Activated CD8-positive, alpha-beta memory T cell treated with anti-CD3 and anti-CD28 coated beads, Interleukin-2, amount 50 U/mL, for 4 hours (primary cell): ENCODE measurements around the gene BSND.
"Not testable (repeated sequence)": the region's sequence is repeated elsewhere in the genome, so short reads cannot be mapped to it uniquely, and the experiment has no call there.

Experiments
- DNase-seq: peaks from one replicate; pipeline ENCODE4 v3.0.0-alpha.2; 2020

BSND gene

DNA sequence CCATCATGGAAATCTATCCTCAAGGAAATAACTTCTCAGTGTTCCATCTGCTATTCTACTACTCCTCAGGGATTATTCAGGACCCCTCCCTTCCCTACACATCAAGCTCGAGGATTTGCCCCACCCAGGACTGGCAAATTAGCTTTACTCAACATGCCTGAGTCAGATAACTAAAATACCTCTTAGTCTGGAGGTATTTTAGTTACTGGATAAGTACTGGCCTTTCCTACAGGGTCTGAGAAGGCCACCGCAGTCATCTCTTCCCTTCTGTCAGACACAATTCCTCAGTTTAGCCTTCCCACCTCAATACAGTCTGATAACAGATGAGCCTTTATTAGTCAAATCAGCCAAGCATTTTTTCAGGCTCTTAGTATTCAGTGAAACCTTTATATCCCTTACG lies 27.9 kb downstream of the BSND start:
- not testable (repeated sequence) for DNase-seq

DNA sequence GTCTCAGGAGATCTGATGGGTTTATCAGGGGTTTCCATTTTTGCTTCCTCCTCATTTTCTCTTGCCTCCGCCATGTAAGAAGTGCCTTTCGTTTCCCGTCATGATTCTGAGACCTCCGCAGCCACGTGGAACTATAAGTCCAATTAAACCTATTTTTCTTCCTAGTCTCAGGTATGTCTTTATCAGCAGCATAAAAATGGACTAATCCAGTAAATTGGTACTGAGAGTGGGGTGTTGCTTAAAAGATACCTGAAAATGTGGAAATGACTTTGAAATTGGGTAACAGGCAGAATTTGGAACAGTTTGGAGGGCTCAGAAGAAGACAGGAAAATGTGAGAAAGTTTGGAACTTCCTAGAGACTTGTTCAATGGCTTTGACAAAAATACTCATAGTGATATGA lies 32.4 kb downstream of the BSND start:
- DNase-seq = not testable (repeated sequence)

DNA sequence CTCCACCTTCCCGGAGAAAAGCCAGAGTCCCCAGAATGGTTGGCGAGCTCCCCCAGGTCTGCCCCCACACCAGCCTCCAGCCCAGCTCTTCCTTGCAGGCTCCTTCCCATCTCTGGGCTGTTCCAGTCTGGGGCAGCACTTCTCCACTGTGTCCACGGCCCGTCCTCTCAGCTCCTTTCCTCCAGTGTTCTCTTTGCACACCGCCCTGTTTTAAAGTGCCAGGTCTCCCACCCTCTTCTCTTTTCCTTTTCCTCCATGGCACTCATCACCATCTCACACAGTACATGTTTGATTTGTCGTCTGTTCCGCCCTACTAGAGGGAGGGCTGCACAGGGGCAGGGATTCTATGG lies 34.5 kb downstream of the BSND start:
- no peak for DNase-seq

DNA sequence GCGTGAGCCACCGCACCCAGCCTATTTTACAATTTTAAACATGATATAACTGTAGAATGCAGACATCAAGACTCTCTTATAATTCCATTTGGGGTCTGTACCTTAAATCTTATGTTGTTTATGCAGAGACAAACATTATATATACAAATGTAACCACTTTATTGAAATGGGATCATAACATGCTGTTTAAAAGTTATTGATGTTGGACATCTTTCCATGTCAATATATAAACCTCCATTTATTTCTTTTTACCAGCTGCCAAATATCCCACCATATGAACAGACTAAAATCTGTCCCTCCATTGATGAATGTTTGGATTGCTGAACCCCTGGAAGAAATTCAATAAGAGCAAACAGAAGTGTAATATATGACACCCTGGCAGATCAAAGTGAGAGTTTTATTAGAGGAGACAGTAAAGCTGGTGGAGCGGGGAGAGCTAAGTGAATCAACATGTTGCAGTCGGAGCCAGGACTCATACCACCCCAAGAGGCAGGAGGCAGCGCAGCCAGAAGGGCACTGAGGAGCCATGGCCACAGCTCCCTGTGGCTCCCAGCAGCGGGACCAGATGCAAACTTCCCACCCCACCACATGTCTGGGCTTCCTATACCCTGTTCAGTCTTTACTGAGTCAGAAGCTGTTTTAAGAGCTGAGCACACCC lies 35.9 kb downstream of the BSND start:
- DNase-seq = no peak

- DNase-seq = no peak
These were observed 37.2 kb downstream of the BSND start for GRCh38 chr1:55035904-55036303.

GRCh38 chr1:55037733-55038551 lies 39.2 kb downstream of the BSND start:
- DNase-seq = no peak

DNA sequence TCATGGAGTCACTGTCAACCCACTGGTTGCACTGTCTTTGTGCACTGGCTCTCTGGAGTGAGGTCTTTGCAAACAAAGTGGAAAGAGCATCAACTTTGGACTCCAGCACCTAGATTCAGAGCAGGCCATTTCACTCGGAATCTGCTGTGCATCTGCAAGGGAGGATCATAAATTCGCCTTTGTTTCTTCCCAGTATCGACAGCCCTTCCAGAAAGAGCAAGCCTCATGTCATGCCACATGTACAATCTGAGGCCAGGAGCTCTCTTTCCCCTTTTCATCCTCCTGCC lies 39.8 kb downstream of the BSND start:
- DNase-seq = no peak

DNA sequence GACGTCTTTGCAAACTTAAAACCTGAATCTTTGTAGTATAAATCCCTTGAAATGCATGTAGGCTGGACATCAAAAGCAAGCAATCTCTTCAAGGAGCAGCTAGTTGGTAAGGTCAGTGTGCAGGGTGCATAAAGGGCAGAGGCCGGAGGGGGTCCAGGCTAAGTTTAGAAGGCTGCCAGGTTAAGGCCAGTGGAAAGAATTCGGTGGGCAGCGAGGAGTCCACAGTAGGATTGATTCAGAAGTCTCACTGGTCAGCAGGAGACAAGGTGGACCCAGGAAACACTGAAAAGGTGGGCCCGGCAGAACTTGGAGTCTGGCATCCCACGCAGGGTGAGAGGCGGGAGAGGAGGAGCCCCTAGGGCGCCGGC lies 40.2 kb downstream of the BSND start:
- DNase-seq = no peak

DNA sequence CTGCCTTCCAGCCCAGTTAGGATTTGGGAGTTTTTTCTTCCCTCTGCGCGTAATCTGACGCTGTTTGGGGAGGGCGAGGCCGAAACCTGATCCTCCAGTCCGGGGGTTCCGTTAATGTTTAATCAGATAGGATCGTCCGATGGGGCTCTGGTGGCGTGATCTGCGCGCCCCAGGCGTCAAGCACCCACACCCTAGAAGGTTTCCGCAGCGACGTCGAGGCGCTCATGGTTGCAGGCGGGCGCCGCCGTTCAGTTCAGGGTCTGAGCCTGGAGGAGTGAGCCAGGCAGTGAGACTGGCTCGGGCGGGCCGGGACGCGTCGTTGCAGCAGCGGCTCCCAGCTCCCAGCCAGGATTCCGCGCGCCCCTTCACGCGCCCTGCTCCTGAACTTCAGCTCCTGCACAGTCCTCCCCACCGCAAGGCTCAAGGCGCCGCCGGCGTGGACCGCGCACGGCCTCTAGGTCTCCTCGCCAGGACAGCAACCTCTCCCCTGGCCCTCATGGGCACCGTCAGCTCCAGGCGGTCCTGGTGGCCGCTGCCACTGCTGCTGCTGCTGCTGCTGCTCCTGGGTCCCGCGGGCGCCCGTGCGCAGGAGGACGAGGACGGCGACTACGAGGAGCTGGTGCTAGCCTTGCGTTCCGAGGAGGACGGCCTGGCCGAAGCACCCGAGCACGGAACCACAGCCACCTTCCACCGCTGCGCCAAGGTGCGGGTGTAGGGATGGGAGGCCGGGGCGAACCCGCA lies 40.8 kb downstream of the BSND start, which contains the start of gene PCSK9:
Gene PCSK9 (plus strand): TSS at position 207 of the 741 bp plus-strand sequence. CDS start 290 bp downstream, at position 497.
- DNase-seq = no peak

DNA sequence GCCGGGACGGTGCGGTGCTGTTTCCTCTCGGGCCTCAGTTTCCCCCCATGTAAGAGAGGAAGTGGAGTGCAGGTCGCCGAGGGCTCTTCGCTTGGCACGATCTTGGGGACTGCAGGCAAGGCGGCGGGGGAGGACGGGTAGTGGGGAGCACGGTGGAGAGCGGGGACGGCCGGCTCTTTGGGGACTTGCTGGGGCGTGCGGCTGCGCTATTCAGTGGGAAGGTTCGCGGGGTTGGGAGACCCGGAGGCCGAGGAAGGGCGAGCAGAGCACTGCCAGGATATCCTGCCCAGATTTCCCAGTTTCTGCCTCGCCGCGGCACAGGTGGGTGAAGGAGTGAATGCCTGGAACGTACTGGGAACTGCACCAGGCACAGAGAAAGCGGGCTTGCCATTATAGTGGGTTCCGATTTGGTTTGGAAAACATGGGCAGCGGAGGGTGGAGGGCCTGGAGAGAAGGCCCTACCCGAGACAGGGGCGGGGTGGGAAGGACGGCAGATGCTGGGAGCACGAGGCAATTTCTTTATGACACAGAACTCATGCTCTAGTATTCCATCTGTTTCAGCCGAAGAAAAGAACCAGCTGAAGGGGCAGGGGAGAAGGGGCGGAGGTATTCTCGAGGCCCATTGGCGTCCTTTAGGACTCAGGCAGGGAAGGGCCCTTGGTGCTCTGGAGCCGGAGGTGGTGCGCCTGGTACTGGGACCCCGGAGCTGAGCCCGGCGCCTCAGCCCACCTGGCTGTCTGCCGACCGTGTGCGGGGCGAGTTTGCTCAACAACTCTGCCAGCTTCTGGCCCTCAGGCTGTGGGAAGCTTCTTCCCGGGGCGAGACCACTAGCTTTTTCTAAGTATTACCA lies 41.6 kb downstream of the BSND start:
- DNase-seq = no peak

- DNase-seq = no peak
These were observed 42.3 kb downstream of the BSND start for GRCh38 chr1:55040933-55041494.

GRCh38 chr1:55041613-55042012 lies 42.9 kb downstream of the BSND start:
- no peak for DNase-seq

DNA sequence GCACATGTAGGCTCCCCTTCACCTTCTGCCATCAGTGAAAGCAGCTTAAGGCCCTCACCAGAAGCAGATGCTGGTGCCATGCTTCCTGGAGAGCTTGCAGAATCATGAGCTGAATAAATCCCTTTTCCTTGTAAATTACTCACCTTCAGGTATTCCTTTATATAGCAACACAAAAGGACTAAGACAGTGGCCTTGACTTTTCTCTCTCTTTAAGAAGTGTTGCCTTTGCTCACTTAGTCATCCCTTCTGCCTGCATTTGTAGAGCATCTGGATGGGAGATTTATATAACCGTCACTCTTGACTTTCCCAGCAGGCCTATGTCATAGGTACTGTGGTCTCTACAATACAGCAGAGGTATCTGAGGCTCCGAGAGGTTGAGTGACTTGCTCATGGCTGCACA lies 44.3 kb downstream of the BSND start:
- no peak for DNase-seq

DNA sequence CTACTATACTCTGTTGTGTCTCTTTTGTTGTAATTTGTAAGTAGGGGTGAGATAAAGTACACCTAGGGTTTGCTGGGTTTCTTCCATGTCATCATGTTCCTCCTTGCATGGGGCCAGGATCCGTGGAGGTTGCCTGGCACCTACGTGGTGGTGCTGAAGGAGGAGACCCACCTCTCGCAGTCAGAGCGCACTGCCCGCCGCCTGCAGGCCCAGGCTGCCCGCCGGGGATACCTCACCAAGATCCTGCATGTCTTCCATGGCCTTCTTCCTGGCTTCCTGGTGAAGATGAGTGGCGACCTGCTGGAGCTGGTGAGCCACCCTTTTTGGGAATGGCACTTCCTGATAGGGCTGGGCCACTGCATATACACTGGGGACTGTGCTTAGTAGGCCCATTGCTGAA lies 45.0 kb downstream of the BSND start:
- DNase-seq = no peak

DNA sequence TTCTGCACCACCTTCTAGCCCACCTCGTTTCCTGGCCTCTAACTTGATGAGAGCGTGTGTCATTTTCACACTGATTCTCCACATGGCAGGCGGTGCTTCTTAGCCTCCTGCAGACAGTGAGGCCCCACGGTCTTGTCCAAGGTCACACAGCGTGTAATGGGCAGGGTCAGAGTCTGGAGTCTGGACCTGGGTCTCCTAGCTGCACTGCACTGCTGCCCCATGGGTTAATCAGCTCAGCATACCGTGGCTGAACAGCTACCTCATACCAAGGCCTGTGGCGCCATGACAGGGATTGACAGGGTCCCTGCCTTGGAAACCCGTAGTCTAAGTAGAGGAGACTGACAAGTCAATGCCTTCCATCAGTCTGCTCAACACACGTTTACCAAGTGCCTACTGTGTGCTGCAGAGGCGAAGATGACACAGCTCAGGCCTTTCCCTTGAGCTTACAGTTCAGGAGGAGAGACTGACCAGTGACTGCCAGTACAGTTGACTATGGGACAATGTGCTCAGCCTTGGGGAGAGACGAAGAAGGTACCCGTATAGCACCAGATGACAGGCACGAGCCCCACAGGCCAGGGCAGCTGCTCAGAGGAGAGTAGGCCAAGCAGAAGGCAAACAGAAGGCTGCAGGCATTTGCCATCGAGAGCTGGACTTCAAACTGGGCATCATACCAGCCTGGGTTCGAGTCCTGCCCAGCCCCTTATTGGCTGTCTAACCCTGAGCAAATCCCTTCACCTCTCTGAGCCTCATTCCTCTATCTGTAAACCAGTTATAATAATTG lies 46.1 kb downstream of the BSND start:
- no peak for DNase-seq

GRCh38 chr1:55045430-55045829 lies 46.7 kb downstream of the BSND start:
- DNase-seq = no peak

DNA sequence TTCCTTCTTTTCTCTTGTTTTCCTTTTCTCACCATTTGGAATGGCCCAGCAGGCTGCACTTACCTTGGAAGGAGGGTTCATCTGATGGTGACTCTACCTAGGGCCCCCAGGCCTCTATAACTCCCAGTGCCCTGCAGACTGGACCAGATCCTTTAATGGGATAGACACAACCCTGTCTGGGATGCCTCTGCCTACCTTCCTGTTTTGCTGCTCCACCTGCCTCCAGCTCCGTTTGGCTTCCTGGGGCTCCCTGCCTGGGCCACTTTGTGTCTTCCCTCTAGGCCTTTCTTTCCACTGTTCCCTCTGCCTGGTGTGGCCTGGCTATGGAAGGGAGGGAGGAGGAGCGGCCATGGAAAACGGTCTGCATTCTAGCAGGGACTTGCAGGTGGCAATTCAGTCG lies 48.1 kb downstream of the BSND start:
- no peak for DNase-seq

GRCh38 chr1:55047611-55048010 lies 48.9 kb downstream of the BSND start:
- no peak for DNase-seq

GRCh38 chr1:55048453-55049270 lies 49.9 kb downstream of the BSND start:
- no peak for DNase-seq

- DNase-seq = no peak
These were observed 50.7 kb downstream of the BSND start for GRCh38 chr1:55049271-55049913.

GRCh38 chr1:55049914-55050278 lies 51.2 kb downstream of the BSND start:
- no peak for DNase-seq
